Vagina (tissue), 2 donors: Measurements from ENCODE around the gene ADAM8. TPM values are rescaled to one million over a fixed set of nuclear protein-coding genes. Genes with fewer than 3 reads are reported as not detected.

Experiments
- DNase-seq, 2 donors: peaks; one replicate each; pipeline ENCODE4 v3.0.0-alpha.2; 2017; ENCODE audit errors: extremely low spot score in 2 of 2
- H3K27ac ChIP-seq: fragments of 200-600 bp; sonication (generic); one replicate; pipeline ENCODE4 v1.5.1; 2019
- H3K27me3 ChIP-seq: fragments of 200-600 bp; sonication (generic); one replicate; pipeline ENCODE4 v1.5.1; 2019
- H3K36me3 ChIP-seq, 2 donors: fragments of 200-600 bp; sonication (generic); one replicate each; pipeline ENCODE4 v1.5.1; 2017 to 2019
- H3K4me1 ChIP-seq: fragments of 200-600 bp; sonication (generic); one replicate; pipeline ENCODE4 v1.5.1; 2019
- H3K4me3 ChIP-seq, 2 donors: fragments of 200-600 bp; sonication (generic); 1 replicate in 1 of 2; 2 replicates in 1 of 2; pipeline ENCODE4 v1.5.1; 2016 to 2019
- H3K9me3 ChIP-seq: fragments of 200-600 bp; sonication (generic); one replicate; pipeline ENCODE4 v1.5.1; 2019
- POLR2A ChIP-seq, 2 donors: fragments of 450-650 bp; IDR thresholded peaks; one replicate each; pipeline ENCODE4 v1.6.1; 2017; ENCODE audit warnings: antibody characterized with exemption in 2 of 2, mild to moderate bottlenecking in 2 of 2, moderate library complexity in 2 of 2
- POLR2AphosphoS5 ChIP-seq, 2 donors: sonication (generic); formaldehyde crosslinking; IDR thresholded peaks; one replicate each; pipeline ENCODE4 v1.9.0; 2017; ENCODE audit warnings: antibody characterized with exemption in 2 of 2, mild to moderate bottlenecking in 2 of 2, low read depth in 1 of 2; ENCODE audit not compliant: insufficient read depth in 1 of 2
- intact Hi-C: fragments of 100-400 bp; cut with DNase I; formaldehyde crosslinking; loops from one replicate; pipeline ENCODE4 v1.15.1; 2023
- total RNA-seq: library from RNA; depleted of rRNA; stranded (reverse); fragments of >200 nt; gene quantifications from one replicate; pipeline ENCODE4 v1.2.3, GENCODE V29; 2016
- TF ChIP-seq, protein P1 (sequence below), 3 experiments: fragments of 450-650 bp in 2 of 3; fragments of 200-600 bp in 1 of 3; sonication (generic) in 1 of 3; IDR thresholded peaks; one replicate each; pipeline ENCODE4 v1.5.1; 2017 to 2019; ENCODE audit warnings: antibody characterized with exemption in 3 of 3, mild to moderate bottlenecking in 2 of 3, moderate library complexity in 2 of 3

Gene ADAM8
- total RNA-seq, 1 donor from 2014 or later = 11.0 TPM

DNA sequence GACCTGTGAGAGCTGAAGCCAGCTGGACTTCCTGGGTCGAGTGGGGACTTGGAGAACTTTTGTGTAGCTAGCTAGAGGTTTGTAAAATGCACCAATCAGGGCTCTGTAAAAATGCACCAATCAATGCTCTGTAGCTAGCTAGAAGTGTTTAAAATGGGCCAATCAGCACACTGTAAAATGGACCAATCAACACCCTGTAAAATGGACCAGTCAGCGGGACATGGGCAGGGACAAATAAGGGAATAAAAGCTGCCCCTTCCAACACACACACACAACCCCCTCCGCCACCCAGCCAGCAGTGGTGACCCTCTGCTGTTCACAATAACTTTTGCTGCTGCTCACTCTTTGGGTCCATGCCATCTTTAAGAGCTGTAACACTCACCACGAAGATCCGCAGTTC, 39.2 kb upstream of the ADAM8 start:
- Histone ChIP-seq H3K4me1 (peaks cover 6% of the 10 kb centered on the region), H3K27ac (no peak overlapping the region), H3K4me3 (no peak overlapping the region), H3K27me3 (no peaks in the 10 kb centered on the region), H3K36me3 (peaks cover 0 to 5% of the 10 kb centered on the region in 2 donors), H3K9me3 (no peaks in the 10 kb centered on the region)
- no peak for DNase-seq
- TF ChIP-seq POLR2A (IDR thresholded peaks at IDR 0.05) = no peak
- TF ChIP-seq, protein P1, sequence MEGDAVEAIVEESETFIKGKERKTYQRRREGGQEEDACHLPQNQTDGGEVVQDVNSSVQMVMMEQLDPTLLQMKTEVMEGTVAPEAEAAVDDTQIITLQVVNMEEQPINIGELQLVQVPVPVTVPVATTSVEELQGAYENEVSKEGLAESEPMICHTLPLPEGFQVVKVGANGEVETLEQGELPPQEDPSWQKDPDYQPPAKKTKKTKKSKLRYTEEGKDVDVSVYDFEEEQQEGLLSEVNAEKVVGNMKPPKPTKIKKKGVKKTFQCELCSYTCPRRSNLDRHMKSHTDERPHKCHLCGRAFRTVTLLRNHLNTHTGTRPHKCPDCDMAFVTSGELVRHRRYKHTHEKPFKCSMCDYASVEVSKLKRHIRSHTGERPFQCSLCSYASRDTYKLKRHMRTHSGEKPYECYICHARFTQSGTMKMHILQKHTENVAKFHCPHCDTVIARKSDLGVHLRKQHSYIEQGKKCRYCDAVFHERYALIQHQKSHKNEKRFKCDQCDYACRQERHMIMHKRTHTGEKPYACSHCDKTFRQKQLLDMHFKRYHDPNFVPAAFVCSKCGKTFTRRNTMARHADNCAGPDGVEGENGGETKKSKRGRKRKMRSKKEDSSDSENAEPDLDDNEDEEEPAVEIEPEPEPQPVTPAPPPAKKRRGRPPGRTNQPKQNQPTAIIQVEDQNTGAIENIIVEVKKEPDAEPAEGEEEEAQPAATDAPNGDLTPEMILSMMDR (IDR thresholded peaks at IDR 0.05) = no peak
- TF ChIP-seq POLR2AphosphoS5 (IDR thresholded peaks at IDR 0.05; ENCODE audit: insufficient read depth in 1 of 2, low read depth in 1 of 2) = no peak
- intact Hi-C loops = no loop called here

- DNase-seq = no peak
- intact Hi-C loops = no loop called here
- Histone ChIP-seq H3K9me3 (no peaks in the 10 kb centered on the region), H3K4me1 (peaks cover 6% of the 10 kb centered on the region), H3K4me3 (no peak overlapping the region), H3K27ac (no peak overlapping the region), H3K27me3 (no peaks in the 10 kb centered on the region), H3K36me3 (peaks cover 0 to 13% of the 10 kb centered on the region in 2 donors)
- TF ChIP-seq, protein P1 (IDR thresholded peaks at IDR 0.05) = no peak
Measured at GRCh38 chr10:133314911-133315310, 38.2 kb upstream of the ADAM8 start.

GRCh38 chr10:133313192-133313591, 36.5 kb upstream of the ADAM8 start:
- no peak for TF ChIP-seq POLR2AphosphoS5 (IDR thresholded peaks at IDR 0.05; ENCODE audit: insufficient read depth in 1 of 2, low read depth in 1 of 2)
- TF ChIP-seq, protein P1 (IDR thresholded peaks at IDR 0.05) = no peak
- DNase-seq = no peak
- H3K4me1 ChIP-seq = peaks cover 6% of the 10 kb centered on the region
- no peaks in the 10 kb centered on the region for H3K9me3 ChIP-seq
- no peak overlapping the region for H3K27ac ChIP-seq
- H3K36me3 ChIP-seq = peaks cover 0 to 14% of the 10 kb centered on the region in 2 donors
- H3K27me3 ChIP-seq = no peaks in the 10 kb centered on the region
- H3K4me3 ChIP-seq = no peak overlapping the region
- intact Hi-C loops = no loop called here

GRCh38 chr10:133312769-133313145, 36.1 kb upstream of the ADAM8 start:
- intact Hi-C loops = no loop called here
- peaks cover 0 to 14% of the 10 kb centered on the region in 2 donors for H3K36me3 ChIP-seq
- H3K27me3 ChIP-seq = no peaks in the 10 kb centered on the region
- H3K4me3 ChIP-seq = no peak overlapping the region
- no peaks in the 10 kb centered on the region for H3K9me3 ChIP-seq
- no peak overlapping the region for H3K27ac ChIP-seq
- H3K4me1 ChIP-seq = peaks cover 9% of the 10 kb centered on the region
- TF ChIP-seq POLR2AphosphoS5 (IDR thresholded peaks at IDR 0.05; ENCODE audit: insufficient read depth in 1 of 2, low read depth in 1 of 2) = no peak
- TF ChIP-seq, protein P1 (IDR thresholded peaks at IDR 0.05) = no peak
- no peak for TF ChIP-seq POLR2A (IDR thresholded peaks at IDR 0.05)
- no peak for DNase-seq

GRCh38 chr10:133312016-133312768, 35.5 kb upstream of the ADAM8 start:
- TF ChIP-seq POLR2A (IDR thresholded peaks at IDR 0.05) (no peak), POLR2AphosphoS5 (IDR thresholded peaks at IDR 0.05; ENCODE audit: insufficient read depth in 1 of 2, low read depth in 1 of 2) (no peak)
- TF ChIP-seq, protein P1 (IDR thresholded peaks at IDR 0.05) = no peak
- peaks cover 15% of the 10 kb centered on the region for H3K4me1 ChIP-seq
- H3K36me3 ChIP-seq = peaks cover 0 to 14% of the 10 kb centered on the region in 2 donors
- DNase-seq = no peak
- intact Hi-C loops = no loop called here
- no peak overlapping the region for H3K27ac ChIP-seq
- no peaks in the 10 kb centered on the region for H3K9me3 ChIP-seq
- H3K27me3 ChIP-seq = no peaks in the 10 kb centered on the region
- no peak overlapping the region for H3K4me3 ChIP-seq
